Measurements from ENCODE around the gene CSF1R.

DNA sequence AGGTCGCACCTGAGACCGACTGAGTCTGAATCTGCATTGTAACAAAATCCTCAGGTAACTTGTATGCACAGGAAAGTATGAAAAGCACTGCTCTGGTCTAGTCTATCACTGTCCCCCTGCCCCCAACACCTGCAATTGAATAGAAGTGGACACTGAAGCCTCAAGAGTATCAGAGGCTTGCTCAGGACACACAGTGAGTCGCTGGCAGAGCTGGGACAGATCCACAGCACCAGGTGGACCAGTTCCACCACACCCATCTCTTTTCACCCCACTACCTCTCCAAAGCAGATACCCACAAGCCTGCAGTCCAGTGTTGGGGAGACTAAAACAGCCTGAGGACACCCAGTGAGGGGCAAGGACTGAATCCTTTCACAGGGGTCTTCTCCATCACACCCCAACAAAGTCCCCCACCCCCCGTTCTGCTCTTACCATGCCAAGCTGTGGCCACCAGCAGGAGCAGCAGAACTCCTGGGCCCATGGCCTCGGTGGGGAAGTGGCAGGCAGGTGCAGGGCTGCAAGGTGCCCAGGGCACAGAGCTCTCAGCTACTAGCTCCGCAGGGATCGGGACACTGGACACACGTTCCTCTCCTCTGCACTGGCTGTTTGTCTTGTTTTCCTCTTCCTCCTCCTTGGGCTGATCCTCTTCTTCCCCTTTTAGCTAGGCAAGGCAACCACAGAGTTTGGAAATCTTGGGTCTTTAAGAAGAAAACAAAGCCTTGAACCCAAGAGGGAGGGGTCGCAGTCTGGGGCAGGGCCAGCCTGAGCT, at the start of gene CSF1R:
- no peak for TF ChIP-seq EZH2 (IDR thresholded peaks at IDR 0.05; ENCODE audit: borderline replicate concordance, low read depth, low read length, poor library complexity, severe bottlenecking)
- TF ChIP-seq, protein P1, sequence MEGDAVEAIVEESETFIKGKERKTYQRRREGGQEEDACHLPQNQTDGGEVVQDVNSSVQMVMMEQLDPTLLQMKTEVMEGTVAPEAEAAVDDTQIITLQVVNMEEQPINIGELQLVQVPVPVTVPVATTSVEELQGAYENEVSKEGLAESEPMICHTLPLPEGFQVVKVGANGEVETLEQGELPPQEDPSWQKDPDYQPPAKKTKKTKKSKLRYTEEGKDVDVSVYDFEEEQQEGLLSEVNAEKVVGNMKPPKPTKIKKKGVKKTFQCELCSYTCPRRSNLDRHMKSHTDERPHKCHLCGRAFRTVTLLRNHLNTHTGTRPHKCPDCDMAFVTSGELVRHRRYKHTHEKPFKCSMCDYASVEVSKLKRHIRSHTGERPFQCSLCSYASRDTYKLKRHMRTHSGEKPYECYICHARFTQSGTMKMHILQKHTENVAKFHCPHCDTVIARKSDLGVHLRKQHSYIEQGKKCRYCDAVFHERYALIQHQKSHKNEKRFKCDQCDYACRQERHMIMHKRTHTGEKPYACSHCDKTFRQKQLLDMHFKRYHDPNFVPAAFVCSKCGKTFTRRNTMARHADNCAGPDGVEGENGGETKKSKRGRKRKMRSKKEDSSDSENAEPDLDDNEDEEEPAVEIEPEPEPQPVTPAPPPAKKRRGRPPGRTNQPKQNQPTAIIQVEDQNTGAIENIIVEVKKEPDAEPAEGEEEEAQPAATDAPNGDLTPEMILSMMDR (conservative IDR thresholded peaks at IDR 0.05; ENCODE audit: low read depth, low read length) = no peak
